DOHH2 (cell line): ENCODE results near the gene BICRA.

ENCODE experiments used
- EZH2phosphoT487 ChIP-seq: fragments of 200-600 bp; sonication (generic); IDR thresholded peaks from 2 replicates; pipeline ENCODE4 v1.6.1; 2017; ENCODE audit warnings: borderline replicate concordance, mild to moderate bottlenecking, antibody characterized with exemption, low read length, moderate library complexity, mixed read lengths
- TF ChIP-seq, protein P1 (sequence below): fragments of 200-600 bp; sonication (generic); IDR thresholded peaks from one replicate; pipeline ENCODE4 v1.5.1; 2014; ENCODE audit warnings: antibody characterized with exemption, mild to moderate bottlenecking, low read depth, low read length; ENCODE audit not compliant: poor library complexity, severe bottlenecking

DNA sequence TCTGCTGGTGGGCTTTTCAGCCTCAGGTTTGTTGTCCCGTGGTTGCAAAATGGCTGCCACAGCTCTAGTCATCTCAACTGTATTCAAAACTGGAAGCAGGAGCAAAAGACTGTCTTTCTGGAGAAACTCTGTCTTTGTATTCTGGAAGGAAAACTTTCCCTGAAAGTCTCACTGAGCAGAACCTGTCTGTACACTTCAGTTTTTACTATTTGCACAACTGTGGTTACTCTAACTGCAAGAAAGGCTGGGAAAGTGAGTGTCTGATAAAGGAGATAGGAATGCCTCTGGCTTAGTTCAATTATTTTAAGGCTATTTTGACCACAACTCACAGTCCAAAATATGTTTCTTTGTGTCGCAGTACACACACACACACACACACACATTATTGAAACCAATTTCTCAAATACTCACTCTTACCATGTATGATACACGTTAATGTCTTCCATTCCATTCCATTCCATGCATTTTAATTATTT is 54.5 kb downstream of the BICRA start:
- TF ChIP-seq, protein P1, sequence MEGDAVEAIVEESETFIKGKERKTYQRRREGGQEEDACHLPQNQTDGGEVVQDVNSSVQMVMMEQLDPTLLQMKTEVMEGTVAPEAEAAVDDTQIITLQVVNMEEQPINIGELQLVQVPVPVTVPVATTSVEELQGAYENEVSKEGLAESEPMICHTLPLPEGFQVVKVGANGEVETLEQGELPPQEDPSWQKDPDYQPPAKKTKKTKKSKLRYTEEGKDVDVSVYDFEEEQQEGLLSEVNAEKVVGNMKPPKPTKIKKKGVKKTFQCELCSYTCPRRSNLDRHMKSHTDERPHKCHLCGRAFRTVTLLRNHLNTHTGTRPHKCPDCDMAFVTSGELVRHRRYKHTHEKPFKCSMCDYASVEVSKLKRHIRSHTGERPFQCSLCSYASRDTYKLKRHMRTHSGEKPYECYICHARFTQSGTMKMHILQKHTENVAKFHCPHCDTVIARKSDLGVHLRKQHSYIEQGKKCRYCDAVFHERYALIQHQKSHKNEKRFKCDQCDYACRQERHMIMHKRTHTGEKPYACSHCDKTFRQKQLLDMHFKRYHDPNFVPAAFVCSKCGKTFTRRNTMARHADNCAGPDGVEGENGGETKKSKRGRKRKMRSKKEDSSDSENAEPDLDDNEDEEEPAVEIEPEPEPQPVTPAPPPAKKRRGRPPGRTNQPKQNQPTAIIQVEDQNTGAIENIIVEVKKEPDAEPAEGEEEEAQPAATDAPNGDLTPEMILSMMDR: no peak
- no peak for TF ChIP-seq EZH2phosphoT487
